GM21360 (cell line): ENCODE measurements around the gene PHF19.

Experiments used
- ATAC-seq: cut with Tn5 transposase; IDR thresholded peaks from one replicate; pipeline ENCODE4 v1.9.1; 2021; ENCODE audit warnings: mild to moderate bottlenecking, moderate library complexity; ENCODE audit not compliant: unreplicated experiment

The PHF19 gene

GRCh38 chr9:120914396-120914795 lies 37.4 kb upstream of the PHF19 start:
- ATAC-seq: no peak

DNA sequence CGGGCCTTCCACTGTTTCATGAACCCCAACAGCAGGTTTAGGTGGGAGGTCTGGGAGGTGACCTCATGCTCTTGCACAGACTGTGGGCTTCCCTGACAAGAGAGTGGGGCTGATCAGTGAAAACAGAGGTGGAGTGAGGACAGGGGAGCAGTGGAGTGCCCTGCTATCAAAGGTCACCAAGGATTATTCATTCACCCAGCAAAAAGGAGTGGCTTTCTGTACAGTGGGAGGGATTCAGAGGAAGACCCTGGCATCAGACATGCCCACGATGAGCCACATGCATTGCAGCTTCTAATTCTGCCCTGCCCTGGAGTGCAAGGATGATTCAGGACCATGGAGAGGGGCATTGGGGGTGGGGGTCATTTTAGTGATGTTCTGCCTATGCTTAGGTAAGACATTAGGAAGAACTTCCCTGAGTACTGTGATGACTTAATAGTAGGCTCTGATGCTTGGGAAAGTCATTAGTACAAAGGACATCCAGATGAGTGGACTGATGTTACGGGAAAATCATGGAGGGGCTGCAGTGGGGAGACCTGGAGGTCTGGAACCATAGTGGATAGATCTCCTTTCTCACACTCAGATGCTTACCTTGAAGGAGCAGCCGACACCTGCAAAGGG lies 36.8 kb upstream of the PHF19 start:
- ATAC-seq: no peak

DNA sequence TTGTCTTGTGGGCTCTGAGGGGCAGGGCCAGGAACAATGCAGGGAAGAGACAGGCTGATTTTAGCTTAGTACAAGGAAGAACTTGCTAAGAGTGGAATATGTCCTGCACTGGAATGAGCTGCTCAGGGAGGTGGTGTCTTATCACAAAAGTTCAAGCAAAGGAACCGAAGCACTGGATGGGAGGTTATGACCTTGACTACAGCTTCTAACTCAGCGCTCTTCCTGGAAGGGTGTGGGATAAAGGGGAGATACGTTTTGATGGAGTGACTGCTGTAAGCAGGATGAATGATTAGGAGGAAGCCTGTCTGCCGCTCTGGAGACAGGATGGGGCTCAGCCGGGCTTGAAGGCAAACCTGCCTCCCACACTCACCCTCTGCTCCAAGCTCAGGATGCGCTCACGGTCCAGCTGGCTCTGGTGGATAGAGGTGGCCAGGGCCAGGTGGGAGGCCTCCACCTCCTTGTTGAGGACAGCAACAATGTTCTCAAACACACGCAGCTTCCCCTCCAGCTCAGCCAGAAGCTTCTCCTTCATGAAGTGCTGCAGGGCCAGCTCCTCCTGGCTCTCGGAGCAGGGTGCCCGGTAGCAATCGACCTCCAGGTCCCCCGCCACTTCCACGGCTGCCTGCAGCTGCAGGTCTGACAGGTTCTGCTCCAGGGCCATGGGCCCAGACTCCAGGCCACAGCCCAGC lies 36.1 kb upstream of the PHF19 start:
- no peak for ATAC-seq

DNA sequence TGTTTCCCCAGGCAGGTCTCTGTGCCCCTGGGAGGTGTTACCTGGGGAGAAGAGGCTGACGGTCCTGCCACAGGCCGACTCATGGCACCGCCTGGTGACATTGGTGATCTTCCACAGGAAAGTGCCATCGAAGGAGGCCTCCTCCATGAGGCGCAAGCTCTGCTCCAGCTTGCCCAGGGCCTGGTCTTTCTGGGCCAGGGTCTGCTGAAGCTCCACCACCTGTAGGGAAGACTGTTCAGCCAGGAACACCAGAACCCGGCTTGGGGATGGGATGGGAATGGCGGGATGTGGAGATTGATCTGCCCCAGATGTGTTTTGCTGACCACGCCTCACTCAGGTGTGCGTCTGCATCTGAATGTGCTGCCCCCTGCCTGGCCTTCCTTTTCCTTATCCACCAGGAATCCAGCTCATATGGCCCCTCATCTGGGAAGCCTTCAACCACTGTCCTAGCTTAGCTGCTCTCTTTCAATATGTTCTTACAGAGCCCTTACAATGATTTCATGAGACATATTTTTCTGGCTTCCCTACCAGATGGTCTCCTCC lies 34.4 kb upstream of the PHF19 start:
- ATAC-seq: no peak

GRCh38 chr9:120910643-120911042 lies 33.7 kb upstream of the PHF19 start:
- ATAC-seq: no peak

DNA sequence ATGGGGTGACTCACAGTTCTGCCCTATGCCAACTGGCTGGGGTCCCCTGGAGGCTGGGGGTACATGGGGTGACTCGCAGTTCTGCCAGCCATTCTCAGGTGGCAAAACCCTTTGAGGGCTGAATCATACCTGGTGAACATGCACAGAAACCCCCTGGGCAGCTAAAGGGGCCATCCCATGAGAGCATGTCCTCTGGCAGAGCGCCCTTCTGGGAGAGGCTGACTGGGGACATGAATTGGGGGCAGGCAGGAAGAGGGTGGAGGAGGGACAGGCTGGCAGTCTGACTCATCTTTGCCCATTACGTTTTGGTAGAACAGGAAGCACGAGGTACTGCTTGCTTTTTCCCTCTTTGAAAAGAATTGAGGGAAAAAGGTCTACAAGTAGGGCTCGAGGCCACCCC lies 32.9 kb upstream of the PHF19 start:
- ATAC-seq: no peak

GRCh38 chr9:120905315-120906164 lies 28.6 kb upstream of the PHF19 start:
- no peak for ATAC-seq

DNA sequence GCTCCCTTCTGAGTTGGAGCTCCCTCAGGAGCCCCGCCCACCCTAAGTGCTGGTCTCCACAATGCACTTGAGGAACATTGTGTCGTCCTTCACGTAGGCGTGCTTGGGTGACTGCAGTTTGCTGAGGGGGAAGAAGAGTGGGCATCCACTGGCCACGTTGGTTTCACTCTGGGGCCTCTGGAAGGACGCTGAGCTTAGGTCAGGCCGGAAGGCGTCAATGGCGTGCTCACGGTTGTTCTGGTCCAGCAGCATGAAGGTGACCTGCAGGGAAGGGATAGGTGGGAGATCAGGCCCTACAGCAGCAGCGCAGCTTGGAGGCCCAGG lies 28.0 kb upstream of the PHF19 start:
- no peak for ATAC-seq

DNA sequence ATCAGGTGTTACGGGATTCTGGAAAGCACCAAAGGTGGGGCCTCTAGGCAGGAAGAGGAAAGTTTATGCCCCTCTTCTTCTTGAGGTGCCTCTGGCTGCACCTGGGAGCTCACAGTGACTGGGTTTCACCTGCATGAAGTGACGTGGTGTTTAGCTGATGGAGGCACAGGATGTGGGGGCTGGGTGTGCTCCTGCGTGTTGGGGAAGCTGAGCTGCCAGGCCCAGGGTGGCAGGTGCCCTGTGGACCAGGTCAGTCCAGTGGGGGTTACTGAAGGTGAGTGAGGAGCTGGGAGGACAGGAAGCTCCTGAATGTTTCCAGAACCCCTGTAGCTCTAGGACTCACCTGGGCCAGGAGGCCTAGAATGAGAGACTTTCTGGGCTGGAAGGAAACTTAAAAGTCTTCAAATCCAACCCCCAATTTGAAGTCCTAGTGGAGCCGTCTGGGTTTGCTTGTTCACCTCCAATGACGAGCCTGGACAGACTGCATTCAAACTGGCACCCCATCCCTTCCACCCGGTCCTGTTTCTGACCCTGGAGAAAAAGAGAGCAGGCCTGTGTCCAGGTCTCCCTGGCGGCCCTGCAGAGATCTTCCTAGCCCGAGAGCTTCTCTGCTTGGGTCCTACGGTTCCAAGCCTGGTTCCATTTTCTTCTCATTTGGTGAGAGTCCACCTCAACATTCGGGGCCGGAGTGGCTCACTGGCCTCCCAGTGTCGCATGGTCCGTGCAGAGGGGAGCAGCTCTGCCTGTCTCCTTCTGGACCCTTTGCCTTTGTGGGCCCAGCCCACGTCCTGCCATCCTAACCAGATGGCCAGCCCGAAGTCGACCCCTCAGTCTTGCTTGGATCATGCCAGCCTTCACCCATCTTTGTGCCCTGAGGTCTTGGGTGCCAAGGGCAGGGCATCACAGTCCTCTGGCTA lies 27.3 kb upstream of the PHF19 start:
- no peak for ATAC-seq

DNA sequence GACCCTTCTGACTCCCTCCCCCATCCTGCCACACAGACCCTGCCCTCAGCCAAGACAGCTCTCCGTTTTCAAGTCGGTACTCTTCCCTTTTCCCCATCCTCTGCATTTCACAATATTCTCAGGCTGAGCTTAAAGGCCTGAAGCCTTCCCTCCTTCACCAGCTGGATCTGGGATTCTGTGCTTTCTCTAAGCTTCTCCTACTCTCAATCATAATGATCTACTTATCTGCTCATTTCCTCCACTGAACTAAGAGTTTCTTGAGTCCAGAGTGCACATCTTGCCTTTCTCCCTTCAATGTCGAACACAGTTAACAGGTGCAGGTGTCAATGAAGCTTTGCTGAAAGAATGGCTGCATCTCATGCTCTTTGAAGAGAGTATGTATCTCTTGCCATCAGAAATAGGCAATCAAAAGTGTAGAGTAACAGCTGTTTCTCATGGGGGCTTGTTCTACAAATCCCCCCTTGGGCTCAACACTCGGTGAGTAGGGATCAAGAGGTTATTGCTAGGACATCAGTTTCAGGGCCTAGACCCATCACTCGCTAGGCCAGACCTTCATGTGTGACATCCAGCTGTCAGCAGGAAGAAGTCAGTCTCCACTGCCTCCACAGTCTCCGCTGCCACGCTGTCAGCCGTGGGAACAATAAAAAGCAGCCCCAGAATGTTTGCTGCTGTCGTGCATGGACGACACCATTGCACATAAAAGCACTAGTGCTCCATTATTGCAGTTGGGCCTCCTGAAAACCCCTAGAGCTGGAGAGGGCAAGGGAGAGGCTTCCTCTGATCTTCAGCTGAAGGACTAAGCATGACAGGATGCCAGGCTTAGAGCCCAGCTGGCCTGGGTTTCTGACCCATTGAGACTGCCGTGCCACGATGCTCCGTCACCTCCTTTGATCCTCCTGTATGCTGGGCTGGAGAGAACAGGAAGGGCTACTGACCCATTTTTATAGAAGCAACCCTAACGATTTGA lies 25.9 kb upstream of the PHF19 start:
- no peak for ATAC-seq

DNA sequence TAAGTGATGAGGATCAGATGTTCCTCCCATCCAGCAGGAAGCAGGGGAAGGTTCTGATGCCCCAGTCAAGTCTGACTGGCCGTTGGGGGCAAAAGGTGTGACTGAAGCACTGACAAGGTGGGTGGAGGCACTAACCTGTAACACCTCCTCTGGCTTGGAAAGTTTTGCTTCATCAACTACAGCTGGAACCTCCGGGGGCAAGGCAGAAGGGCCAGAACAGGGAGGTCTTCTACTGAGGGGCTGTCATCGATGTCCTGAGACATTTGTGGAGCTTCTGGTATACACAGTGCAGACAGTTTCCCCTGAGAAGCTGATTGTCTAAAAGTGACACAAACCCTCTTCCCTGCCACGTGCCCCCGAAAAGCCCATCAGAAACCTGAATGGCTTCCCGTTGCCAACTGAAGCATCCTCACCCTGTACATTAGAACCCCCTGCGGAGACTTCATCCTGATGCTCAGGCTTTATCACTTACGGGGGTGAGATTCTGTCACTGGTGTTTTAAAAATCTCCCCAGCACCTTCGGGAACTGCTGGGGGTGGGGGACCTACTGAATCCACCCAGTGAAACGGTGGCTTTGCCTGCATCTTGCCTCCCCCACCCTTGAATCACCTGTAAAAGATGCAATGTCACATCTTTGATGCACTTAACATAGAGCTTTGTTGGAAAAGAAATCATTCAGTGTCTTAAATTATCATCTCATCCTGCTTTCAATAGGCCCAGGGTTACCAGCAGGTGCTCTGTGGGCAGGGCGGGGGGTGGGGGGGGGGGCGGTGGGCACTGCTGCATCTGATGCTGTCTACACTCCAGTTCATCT lies 25.0 kb upstream of the PHF19 start:
- no peak for ATAC-seq

GRCh38 chr9:120900824-120901223 lies 23.8 kb upstream of the PHF19 start:
- no peak for ATAC-seq

GRCh38 chr9:120899490-120900068 lies 22.6 kb upstream of the PHF19 start:
- ATAC-seq: no peak

GRCh38 chr9:120898396-120898795 lies 21.4 kb upstream of the PHF19 start:
- ATAC-seq: no peak

- ATAC-seq: no peak
These were observed 19.0 kb upstream of the PHF19 start for GRCh38 chr9:120895951-120896350.

DNA sequence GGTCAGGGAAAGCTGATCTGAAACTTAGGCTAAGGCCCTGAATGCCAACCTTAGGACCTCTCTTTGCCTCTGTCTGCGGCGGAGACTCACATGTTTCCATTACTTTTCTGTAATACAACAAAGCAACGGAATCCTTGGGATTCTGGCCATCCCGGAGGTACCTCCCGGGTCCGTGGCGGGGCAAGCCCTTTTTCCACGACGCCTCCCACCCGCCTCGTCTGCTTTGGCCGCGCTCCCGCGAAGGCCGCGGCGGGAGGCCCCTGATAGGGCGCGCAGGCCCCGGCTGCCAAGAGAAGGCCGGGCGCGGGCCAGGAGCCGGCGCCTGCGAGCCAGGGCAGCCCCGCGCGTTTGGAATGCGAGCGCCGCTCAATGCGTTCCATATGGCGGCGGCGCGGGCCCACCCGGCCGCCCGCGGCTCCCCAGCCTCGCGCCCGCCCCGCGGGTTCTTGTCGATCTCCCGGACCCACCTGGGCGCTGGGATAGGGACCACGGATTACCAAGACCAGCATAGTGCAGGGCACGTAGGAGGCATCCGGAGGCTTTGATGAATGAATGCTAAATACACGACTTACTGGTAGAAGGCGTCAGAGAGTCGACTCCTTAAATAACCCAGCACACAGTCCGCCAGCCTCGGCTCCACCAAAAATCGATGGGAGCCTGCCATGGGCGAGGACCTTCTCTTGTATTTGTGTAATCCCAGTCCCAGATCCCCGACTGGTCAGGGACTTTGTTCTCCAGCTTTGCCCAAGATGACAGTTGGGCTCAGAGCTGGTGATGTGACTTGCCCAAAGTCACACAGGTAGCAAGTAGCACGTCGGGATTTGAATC lies 17.5 kb upstream of the PHF19 start:
- ATAC-seq: no peak

- ATAC-seq: peak; percentile 29
These were observed 16.8 kb upstream of the PHF19 start for GRCh38 chr9:120893611-120894307.
